Measurements from ENCODE around the gene SLC9A6.
"Not testable (repeated sequence)": the region's sequence is repeated elsewhere in the genome, so short reads cannot be mapped to it uniquely, and the experiment has no call there.

The SLC9A6 gene

DNA sequence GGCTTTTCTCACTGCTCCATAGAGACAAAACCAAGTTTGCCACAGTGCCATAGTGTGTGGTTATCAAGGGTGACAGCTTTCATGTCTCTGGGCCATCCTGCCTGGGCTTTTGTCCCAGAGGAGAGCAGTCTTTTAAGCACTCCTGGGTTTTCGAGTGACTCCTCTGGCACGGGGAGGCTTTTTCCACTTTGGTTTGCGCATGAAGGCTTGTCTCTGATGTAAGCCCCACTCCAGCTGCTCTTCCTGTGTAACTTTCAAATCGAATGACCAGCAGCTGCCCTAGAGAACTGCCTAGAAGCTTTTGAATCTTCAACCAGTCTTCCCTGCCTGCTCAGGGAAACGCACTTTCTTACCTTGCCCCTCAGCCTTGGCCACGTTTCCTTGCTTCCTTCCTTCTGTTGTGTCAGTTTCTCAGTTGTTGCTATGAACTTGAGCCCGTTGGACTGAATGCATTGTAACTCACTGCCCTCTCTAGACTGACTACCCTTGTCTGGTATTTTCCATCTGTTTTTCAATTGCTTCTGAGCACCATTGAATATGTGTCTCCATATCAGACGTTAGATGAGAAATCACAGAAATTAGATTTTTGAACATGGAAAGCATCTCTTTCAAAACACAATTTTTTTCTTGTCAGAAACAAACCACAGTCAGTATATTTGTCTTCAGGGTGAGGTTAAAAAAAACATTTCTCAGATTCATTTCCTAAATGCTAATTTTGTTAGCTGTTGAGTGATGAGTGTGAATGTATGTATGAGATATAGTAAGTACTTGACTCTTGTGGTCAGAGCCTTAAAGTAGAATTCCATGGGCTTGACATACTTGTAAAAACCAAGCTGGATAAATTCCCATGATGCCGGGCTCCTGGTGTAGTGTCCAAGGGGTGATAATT, 45.3 kb downstream of the SLC9A6 start:
- no peak for DNase-seq

DNA sequence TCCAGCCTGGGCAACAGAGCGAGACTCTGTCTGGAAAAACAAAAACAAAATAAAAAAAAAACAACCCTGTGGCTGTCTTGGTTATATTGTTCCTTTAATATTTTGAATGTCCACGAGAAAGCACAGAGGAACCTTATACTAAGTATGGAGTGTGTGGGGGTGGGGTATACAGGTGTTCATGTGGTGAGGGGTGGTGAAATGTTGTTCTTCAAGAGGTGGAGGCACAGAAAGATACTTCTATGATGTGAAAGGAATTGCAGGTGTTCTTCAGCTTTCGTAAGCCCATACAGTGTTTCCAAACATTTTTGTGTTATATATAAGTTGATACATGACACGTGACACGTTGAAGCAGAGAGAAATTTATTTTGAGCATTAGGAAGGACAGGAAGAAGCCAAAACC, 46.4 kb downstream of the SLC9A6 start:
- DNase-seq, result no peak

GRCh38 chrX:136032370-136032769, 47.1 kb downstream of the SLC9A6 start:
- DNase-seq, result no peak

GRCh38 chrX:136034668-136035067, 49.4 kb downstream of the SLC9A6 start:
- DNase-seq, result no peak

DNA sequence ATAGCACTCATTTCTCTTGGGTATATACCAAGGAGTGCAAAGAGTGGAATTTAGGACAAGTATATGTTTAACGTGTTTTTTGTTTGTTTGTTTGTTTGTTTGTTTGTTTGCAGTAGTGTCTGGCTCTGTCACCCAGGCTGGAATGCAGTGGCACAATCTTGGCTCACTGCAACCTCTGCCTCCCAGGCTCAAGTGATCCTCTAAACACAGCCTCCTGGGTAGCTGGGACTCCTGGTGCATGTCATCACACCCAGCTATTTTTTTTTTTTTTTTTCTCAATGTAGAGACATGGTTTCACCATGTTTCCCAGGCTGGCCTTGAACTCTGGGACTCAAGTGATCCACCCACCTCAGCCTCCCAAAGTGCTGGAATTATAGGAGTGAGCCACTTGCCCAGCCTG, 50.4 kb downstream of the SLC9A6 start:
- no peak for DNase-seq

- no peak for DNase-seq
Measured at GRCh38 chrX:136039485-136039884, 54.2 kb downstream of the SLC9A6 start.

DNA sequence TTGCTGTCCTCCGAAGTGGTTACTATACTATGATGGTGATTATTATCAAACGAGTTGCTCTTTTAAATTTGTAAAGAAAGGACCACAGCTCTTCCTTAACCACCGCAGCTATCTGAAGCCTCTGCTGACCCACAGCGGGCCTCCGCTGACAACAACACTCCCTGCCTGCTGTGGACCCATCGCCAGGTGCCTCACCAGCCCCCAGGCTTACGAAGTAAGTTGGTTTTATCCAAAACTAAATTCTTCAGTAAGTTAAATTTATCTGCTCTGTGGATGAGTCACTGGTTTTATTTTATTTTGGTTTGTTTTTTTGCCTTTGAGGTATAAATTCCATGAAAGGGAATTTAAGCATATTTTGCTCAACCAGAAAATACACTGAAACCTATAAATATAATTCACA, 54.7 kb downstream of the SLC9A6 start:
- no peak for DNase-seq

DNA sequence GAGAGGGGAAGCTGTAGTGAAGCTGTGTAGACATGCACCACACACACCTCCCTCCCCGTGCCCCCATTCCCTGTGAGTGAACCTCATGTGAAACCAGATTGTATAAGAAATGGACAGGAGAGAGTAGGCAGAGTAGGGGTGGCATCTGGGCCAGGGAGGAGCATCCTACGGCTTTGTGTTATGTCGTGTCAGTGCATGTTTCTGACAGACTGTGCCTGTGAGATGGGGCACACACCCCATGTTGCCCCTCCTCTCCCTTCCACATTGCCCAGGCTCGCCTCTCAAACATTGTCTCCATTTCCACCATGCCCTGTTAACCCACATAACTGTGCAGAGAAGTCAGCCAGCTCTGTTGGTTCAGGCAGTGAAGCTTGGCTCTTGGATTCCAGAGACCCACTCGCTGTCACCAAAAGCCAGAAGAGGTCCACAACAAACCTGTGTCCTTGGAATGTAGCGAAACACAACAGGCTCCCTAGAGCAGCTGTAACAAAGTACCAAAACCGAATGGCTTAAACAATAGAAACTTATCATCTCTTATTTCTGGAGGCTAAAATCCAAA, 56.1 kb downstream of the SLC9A6 start:
- no peak for DNase-seq

GRCh38 chrX:136045008-136045407, 59.8 kb downstream of the SLC9A6 start:
- no peak for DNase-seq

- DNase-seq, result no peak
Measured at GRCh38 chrX:136046295-136047015, 61.2 kb downstream of the SLC9A6 start.

GRCh38 chrX:136047016-136047642, 61.9 kb downstream of the SLC9A6 start:
- no peak for DNase-seq

DNA sequence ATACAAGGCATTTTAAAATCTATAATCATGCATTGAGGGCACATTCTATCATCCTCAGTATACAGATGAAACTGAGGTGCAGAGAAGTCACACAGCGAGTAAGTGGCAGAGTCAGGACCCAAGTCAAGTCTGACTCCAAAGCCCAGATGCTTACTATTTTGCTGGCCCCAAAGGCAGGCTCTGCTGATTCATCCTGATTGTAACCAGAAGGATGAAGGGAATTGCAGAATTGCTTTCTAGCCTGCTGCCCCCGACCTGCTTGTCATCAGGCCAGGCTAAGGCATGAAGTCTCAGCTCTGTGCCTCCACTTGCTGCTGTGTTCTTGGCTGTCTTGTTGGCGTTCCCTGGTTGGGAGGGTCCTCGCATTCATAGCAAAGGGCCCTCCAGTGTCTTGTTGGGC, 62.7 kb downstream of the SLC9A6 start:
- DNase-seq, result no peak

GRCh38 chrX:136048446-136048845, 63.2 kb downstream of the SLC9A6 start:
- DNase-seq, result no peak

GRCh38 chrX:136049608-136050007, 64.4 kb downstream of the SLC9A6 start:
- no peak for DNase-seq

GRCh38 chrX:136050875-136051274, 65.6 kb downstream of the SLC9A6 start:
- DNase-seq, result not testable (repeated sequence)

- no peak for DNase-seq
Measured at GRCh38 chrX:136051611-136052010, 66.4 kb downstream of the SLC9A6 start.

- no peak for DNase-seq
Measured at GRCh38 chrX:136055651-136056221, 70.5 kb downstream of the SLC9A6 start.

DNA sequence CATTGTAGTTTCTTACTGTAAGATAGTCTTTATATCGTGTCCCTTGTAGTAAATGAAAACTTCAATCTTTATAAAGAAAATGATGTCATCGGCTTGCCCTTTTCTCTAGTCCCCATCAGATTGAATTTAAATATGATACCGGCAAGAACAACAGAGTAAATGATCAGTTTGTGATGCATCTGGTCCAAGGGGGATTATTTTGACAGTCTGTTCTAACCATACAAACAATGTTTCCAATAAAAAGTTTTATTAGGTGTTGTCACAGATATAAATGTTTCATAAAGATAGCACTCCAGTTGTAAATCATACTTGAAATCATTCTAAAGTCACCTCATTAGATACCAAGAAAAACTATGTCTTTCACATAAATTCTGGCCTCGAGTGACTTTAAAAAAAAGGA, 72.3 kb downstream of the SLC9A6 start:
- no peak for DNase-seq

- DNase-seq, result no peak
Measured at GRCh38 chrX:136059350-136059749, 74.1 kb downstream of the SLC9A6 start.

DNA sequence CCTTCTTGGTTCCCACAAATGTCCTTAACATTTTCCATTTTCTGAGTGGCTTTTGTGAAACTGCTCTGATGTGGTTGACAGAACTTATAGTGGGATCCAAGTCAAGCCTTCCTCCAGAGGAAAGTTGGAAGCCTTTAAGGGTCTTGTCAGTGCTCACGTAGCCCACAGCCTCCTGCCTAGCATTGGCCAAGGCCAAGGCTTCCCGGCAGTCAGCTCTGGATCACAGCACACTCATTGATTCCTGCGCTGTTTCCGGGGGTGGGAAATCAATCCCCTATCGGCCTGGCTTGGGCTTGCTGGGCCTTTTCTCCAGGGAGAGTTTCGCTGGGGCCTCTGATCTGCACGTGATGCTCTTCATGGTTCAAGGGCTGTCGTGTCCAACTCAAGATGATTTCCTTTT, 76.1 kb downstream of the SLC9A6 start:
- DNase-seq, result no peak

GRCh38 chrX:136061696-136062095, 76.5 kb downstream of the SLC9A6 start:
- no peak for DNase-seq

DNA sequence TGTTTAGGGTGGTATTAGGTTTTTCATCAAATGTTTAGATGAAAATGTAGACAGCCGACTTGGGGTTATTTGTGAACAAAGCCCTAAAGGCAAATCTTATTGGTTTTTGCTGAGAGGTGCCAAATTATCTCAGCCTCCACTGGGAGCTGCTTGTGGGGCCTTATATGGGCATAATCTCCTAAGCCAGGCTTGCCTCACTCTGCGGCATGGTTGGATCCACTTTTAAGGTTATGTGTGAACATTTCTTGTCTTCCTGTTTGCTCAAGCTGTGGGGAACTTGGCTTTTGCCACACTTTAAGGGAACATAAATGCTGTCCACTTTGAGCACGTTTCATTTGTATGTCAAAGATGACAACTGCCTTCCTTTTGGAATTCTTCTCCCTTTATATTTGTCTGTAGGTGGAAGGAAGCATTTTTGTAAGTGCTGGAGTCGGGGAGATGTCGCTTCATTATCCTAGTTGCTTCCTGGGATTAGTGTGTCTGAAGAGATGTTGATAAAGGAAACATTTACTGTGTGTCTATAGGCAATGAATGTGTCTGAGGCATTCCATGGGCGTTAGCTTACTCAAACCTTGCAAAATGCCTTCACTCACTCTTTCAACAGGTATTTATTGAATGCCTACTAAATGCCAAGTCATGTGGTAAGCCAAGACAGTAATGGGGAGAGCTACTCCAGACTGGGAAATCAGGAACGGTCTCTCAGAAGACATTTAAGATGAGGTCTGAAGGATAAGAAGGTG, 78.3 kb downstream of the SLC9A6 start:
- DNase-seq, result no peak
